ENCODE results near the gene KHDC1. TPM values are rescaled to one million over a fixed set of nuclear protein-coding genes. Genes with fewer than 3 reads are reported as not detected.
"Not testable (repeated sequence)": the region's sequence is repeated elsewhere in the genome, so short reads cannot be mapped to it uniquely, and the experiment has no call there.

The KHDC1 gene
- total RNA-seq, 1 experiment from 2014 or later = 9.1 TPM

GRCh38 chr6:73282871-73283270 lies 19.9 kb upstream of the KHDC1 start (continued):
- no peak for TF ChIP-seq EZH2phosphoT487 (IDR thresholded peaks at IDR 0.05; ENCODE audit: borderline replicate concordance)

DNA sequence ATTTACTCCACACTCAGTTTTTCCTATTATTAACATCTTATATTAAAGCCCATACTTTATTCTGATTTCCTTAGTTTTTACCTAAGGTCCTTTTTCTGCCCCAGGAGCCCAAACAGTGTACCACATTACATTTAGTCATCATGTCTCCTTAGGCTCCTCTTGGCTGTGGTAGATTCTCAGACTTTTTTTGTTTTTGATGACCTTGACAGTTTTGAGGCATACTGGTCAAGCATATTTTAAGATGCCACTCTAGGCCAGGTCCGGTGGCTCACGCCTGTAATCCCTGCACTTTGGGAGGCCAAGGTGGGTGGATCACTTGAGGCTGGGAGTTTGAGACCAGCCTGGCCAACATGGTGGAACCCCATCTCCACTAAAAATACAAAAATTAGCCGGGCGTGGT lies 18.7 kb upstream of the KHDC1 start:
- H3K4me1 ChIP-seq (ENCODE audit: control insufficient read depth in 1 of 2, insufficient read depth in 2 of 2, low read length in 2 of 2); RAD21 ChIA-PET (ENCODE audit: low non-redundant PET in 1 of 2, low total read pairs in 2 of 2, uncharacterized antibody in 2 of 2, unreplicated experiment in 2 of 2); H3K9me2 ChIP-seq (ENCODE audit: insufficient read depth); H4K20me1 ChIP-seq (ENCODE audit: insufficient read depth); BruUV-seq (replicated peaks); H3K27me3 ChIP-seq (ENCODE audit: insufficient read depth, low read length); H3K27ac ChIP-seq (ENCODE audit: low read depth, low read length); H3K4me2 ChIP-seq (ENCODE audit: low read length); H3K36me3 ChIP-seq (ENCODE audit: control insufficient read depth in 1 of 2, insufficient read depth in 2 of 2, low read length in 2 of 2); ATAC-seq; CTCF ChIA-PET; DNase-seq (ENCODE audit: low read depth, low spot score); H3K4me3 ChIP-seq (replicated peaks in 1 of 2; ENCODE audit: low read depth in 1 of 2, low read length in 2 of 2); H3K9me3 ChIP-seq (ENCODE audit: control insufficient read depth in 1 of 2, insufficient read depth in 1 of 2, low read depth in 1 of 2, low read length in 2 of 2); H2AFZ ChIP-seq (ENCODE audit: low read depth, low read length, poor library complexity, severe bottlenecking); POLR2A ChIA-PET; H3K9ac ChIP-seq (ENCODE audit: low read length): not testable (repeated sequence)
- peaks cover 19% of the 10 kb centered on the region for H3K79me2 ChIP-seq (ENCODE audit: insufficient read depth, low read length)
- intact Hi-C loops (cut with micrococcal nuclease) = loop anchor here (10.0 kb wide), 2 partner anchors 333 to 373 kb away; partner anchors contain the start of gene SLC17A5

DNA sequence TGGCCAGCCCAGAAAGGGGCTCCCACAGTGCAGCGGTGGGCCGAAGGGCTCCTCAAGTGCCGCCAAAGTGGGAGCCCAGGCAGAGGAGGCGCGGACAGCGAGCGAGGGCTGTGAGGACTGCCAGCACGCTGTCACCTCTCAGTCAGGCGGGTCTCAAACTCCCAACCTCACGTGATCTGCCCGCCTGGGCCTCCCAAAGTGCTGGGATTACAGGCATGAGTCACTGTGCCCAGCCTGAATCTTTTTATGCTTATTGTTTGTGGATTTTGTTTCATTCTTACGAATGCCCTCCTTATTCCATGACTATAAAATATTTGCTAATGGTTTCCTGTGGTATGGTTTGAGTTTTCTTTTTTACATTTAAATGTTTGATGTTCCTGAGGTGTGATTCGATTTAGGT lies 6.3 kb upstream of the KHDC1 start:
- H2AFZ ChIP-seq (ENCODE audit: low read depth, low read length, poor library complexity, severe bottlenecking); H3K27ac ChIP-seq (ENCODE audit: low read depth, low read length); ATAC-seq; BruUV-seq (replicated peaks); CTCF ChIA-PET; RAD21 ChIA-PET (ENCODE audit: low non-redundant PET in 1 of 2, low total read pairs in 2 of 2, uncharacterized antibody in 2 of 2, unreplicated experiment in 2 of 2); H3K9me3 ChIP-seq (ENCODE audit: control insufficient read depth in 1 of 2, insufficient read depth in 1 of 2, low read depth in 1 of 2, low read length in 2 of 2); H3K9ac ChIP-seq (ENCODE audit: low read length); H3K79me2 ChIP-seq (ENCODE audit: insufficient read depth, low read length); H3K9me2 ChIP-seq (ENCODE audit: insufficient read depth); intact Hi-C loops (cut with micrococcal nuclease); H3K4me1 ChIP-seq (ENCODE audit: control insufficient read depth in 1 of 2, insufficient read depth in 2 of 2, low read length in 2 of 2); DNase-seq (ENCODE audit: low read depth, low spot score); POLR2A ChIA-PET; H3K36me3 ChIP-seq (ENCODE audit: control insufficient read depth in 1 of 2, insufficient read depth in 2 of 2, low read length in 2 of 2); H4K20me1 ChIP-seq (ENCODE audit: insufficient read depth); H3K4me2 ChIP-seq (ENCODE audit: low read length); H3K27me3 ChIP-seq (ENCODE audit: insufficient read depth, low read length); H3K4me3 ChIP-seq (replicated peaks in 1 of 2; ENCODE audit: low read depth in 1 of 2, low read length in 2 of 2): not testable (repeated sequence)

DNA sequence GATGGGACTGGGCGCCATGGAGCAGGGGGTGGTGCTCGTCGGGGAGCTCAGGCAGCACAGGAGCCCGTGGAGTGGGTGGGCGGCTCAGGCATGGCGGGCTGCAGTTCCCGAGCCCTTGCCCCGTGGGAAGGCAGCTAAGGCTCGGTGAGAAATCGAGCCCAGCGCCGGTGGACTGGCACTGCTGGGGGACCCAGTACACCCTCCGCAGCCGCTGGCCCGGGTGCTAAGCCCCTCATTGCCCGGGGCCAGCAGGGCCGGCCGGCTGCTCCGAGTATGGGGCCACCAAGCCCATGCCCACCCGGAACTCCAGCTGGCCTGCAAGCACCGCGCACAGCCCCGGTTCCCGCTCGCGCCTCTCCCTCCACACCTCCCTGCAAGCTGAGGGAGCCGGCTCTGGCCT lies 5.9 kb upstream of the KHDC1 start:
- H3K36me3 ChIP-seq (ENCODE audit: control insufficient read depth in 1 of 2, insufficient read depth in 2 of 2, low read length in 2 of 2); H2AFZ ChIP-seq (ENCODE audit: low read depth, low read length, poor library complexity, severe bottlenecking); BruUV-seq (replicated peaks); H3K9me3 ChIP-seq (ENCODE audit: control insufficient read depth in 1 of 2, insufficient read depth in 1 of 2, low read depth in 1 of 2, low read length in 2 of 2); H3K4me1 ChIP-seq (ENCODE audit: control insufficient read depth in 1 of 2, insufficient read depth in 2 of 2, low read length in 2 of 2); H3K79me2 ChIP-seq (ENCODE audit: insufficient read depth, low read length); H3K4me3 ChIP-seq (replicated peaks in 1 of 2; ENCODE audit: low read depth in 1 of 2, low read length in 2 of 2); intact Hi-C loops (cut with micrococcal nuclease); POLR2A ChIA-PET; ATAC-seq; H3K9me2 ChIP-seq (ENCODE audit: insufficient read depth); H3K4me2 ChIP-seq (ENCODE audit: low read length); H3K9ac ChIP-seq (ENCODE audit: low read length); H3K27me3 ChIP-seq (ENCODE audit: insufficient read depth, low read length); DNase-seq (ENCODE audit: low read depth, low spot score); RAD21 ChIA-PET (ENCODE audit: low non-redundant PET in 1 of 2, low total read pairs in 2 of 2, uncharacterized antibody in 2 of 2, unreplicated experiment in 2 of 2); H4K20me1 ChIP-seq (ENCODE audit: insufficient read depth); H3K27ac ChIP-seq (ENCODE audit: low read depth, low read length): not testable (repeated sequence)
- CTCF ChIA-PET = interaction anchor here (1.1 kb wide), 1 partner anchor 17 kb away, joined by 3 read pairs; no protein-coding TSS in a partner anchor
